Stimulated activated CD8-positive, alpha-beta memory T cell treated with anti-CD3 and anti-CD28 coated beads, Interleukin-7, amount 100 ng/mL, for 1 hour (primary cell): Measurements from ENCODE around the gene MYO1F.
A peak's percentile ranks its signal among the peaks of the same experiment; 100 is the strongest.

Source experiments
- DNase-seq, 2 donors: peaks; one replicate each; pipeline ENCODE4 v3.0.0-alpha.2; 2020; ENCODE audit warnings: low read depth in 2 of 2

MYO1F gene

GRCh38 chr19:8491574-8491973 lies 85.7 kb downstream of the MYO1F start:
- DNase-seq: no peak

GRCh38 chr19:8490873-8491272 lies 86.4 kb downstream of the MYO1F start:
- no peak for DNase-seq

DNA sequence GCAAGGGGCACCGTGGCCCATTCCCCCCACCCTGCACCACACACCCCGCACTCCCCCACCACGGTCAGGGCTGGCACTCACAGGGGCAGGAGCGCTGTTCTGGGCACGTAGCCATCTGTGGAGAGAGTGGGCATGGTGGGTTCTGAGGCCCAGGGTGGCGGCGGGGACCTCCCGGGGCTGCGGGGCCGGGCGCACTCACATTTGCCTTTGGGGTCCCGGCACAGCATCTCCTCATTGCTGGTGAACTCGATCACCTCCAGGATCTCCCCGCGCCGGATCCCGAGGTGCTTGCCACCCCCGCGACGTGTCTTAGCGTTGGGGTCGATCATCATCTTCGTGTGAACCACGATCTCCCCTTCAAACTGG lies 86.9 kb downstream of the MYO1F start:
- no peak for DNase-seq

GRCh38 chr19:8489561-8490394 lies 87.5 kb downstream of the MYO1F start:
- DNase-seq: no peak

DNA sequence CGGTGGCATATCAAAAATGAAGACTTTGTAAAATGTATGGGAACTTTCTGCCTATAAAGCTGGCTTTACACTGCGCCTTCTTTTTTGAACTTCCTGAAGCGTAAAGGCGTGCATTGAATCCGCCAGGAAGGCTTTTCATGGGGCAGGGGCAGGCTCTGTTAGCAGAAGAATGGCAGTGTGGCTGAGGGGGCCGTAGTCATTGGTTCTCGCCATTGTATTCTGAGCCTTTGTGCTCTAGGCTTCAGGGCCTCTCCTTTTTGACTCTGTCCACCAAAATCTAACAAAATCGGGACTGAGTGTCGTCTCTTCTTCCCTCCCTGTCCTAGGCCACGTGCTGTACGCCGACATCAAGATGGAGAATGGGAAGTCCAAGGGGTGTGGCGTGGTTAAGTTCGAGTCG lies 88.9 kb downstream of the MYO1F start:
- DNase-seq: no peak

DNA sequence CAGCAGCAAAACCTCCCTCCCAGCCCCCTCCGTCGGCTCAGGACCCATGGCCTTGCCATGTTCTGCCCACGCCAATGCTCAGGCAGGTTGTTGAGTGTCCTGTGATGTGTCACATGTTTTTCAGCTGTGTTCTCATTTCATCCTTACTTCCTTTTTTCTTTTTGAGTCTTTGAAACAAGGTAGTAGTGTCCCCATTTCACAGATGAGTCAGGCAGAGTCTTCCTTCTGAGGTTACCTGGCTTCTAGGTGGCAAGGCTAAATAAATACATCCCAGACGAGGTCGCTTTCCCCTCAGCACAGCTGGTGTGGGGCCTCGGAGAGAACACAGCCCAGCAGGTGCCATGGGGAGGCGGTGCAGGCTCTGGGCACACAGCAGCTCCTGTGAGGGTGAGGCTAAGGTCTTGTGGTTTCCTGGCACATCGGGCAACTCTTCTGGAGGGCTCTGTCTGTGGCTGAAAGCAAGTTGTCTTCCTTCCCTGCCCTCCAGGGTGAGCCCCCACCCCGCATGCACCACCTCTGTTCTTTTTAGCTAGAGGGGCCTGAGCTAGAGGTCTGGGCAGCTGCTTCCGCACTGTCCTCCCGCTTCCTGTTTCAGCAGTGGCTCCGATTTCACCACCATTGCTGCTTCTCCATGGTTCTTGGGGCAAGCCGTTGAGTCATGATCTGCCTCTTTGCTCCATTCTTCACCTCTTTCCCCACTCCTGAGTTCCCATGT lies 89.9 kb downstream of the MYO1F start:
- peak; percentile 19 to 21 for DNase-seq

DNA sequence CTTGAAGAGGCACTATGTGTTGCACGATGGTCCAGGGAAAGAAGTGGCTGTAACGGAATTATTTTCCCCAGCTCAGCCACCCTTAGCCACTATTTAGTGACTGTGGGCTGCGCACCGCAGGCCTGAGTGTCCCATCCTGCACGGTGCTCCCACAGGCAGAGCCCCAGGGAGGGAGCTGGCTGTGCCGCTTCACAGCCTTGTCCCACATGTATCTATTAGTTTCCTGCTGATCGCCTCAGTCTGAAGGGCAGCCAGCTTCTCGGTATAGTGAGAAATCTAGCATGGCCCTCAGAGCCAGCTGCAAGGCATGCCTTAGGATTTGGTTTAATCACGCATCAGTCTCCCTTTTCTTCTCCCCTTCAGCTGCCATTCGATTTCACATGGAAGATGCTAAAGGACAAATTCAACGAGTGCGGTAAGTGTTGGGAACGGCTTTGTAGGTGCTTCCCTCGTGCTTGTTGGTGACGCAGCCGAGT lies 90.5 kb downstream of the MYO1F start:
- no peak for DNase-seq

DNA sequence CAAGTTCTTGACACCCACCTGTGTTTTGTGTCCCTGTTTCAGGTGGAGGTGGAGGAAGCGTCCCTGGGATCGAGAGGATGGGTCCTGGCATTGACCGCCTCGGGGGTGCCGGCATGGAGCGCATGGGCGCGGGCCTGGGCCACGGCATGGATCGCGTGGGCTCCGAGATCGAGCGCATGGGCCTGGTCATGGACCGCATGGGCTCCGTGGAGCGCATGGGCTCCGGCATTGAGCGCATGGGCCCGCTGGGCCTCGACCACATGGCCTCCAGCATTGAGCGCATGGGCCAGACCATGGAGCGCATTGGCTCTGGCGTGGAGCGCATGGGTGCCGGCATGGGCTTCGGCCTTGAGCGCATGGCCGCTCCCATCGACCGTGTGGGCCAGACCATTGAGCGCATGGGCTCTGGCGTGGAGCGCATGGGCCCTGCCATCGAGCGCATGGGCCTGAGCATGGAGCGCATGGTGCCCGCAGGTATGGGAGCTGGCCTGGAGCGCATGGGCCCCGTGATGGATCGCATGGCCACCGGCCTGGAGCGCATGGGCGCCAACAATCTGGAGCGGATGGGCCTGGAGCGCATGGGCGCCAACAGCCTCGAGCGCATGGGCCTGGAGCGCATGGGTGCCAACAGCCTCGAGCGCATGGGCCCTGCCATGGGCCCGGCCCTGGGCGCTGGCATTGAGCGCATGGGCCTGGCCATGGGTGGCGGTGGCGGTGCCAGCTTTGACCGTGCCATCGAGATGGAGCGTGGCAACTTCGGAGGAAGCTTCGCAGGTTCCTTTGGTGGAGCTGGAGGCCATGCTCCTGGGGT lies 91.5 kb downstream of the MYO1F start:
- DNase-seq: no peak

DNA sequence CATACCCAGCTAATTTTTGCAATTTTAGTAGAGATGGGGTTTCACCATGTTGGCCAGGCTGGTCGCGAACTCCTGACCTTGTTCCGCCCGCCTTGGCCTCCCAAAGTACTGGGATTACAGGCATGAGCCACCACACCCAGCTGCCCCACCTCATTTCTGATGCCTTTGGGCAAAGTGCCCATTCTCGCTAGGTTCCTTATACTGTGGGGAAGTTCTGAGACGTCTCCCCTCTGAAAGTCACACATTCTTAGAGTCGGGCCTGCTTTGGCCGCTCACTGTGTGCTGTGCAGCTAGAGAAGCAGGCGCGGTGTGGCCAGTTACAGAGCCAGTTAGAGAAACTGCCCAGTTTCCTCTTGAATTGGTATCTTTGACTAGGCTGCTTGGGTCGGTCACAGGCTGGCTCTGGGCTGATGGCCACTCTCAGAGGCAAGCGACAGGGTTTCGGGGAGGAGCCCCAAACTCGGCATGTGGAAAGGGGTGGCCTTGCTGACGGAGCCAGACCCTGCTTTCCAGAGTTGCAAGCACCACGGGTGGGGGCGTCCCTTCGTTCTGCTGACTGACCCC lies 92.8 kb downstream of the MYO1F start:
- no peak for DNase-seq

DNA sequence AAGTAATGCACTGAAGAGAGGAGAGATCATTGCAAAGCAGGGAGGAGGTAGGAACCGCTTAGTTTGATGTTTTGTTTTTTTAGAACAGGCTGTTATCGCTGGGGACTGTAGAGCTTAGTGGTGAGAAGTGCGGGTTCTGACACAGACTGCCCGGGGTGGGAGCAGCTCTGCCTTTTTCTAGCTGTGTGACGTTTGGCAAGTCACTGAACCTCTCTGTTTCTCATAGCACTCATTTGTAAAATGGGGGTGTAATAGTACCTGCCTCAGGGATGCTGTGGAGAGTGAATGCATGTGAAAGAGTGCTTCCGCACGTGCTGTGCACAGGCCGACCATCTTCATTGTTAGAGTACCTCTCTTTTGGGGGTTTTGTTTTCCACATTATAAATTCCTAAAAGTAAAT lies 94.1 kb downstream of the MYO1F start:
- DNase-seq: no peak

DNA sequence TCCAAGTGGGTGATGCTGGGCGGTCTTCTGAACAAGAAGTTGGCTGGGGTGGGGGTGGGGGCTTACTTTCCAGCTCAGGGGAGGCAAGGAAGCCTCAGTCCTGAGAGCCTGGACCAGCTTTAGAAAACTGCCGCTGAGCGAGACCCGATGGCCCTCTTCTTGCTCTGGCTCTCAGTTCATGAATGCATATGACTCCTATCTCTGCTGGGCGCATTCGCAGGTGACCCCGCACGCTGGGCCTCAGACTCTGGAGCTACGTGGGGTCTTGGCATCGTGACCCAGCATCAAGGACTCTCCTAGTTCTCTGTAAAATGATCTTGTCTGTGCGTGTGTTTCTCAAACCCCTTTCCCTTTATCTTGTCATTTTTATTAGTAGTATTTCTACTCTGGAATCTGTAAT lies 94.5 kb downstream of the MYO1F start:
- no peak for DNase-seq

GRCh38 chr19:8481616-8482015 lies 95.6 kb downstream of the MYO1F start:
- DNase-seq: no peak

DNA sequence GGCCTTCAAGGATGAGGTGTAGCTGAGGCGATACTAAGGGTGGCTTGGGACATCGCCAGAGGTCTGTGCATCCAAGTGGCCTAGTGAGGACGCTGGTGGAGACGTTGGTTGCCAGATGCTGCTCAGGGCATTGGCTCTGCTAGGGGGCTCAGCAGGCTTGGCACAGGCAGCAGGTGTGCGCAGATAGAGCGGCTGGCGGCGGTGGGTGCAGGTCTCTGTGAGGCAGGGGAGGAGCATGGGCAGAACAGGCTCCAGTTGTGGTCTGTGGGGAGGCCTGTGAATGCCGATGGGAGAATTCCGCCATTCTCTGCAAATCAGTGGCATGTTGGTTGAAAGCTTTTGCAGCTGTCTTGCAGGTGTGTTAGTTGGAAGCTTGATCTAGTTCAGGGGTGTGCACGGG lies 96.0 kb downstream of the MYO1F start:
- DNase-seq: no peak

GRCh38 chr19:8478598-8478997 lies 98.6 kb downstream of the MYO1F start:
- no peak for DNase-seq

GRCh38 chr19:8477889-8478288 lies 99.4 kb downstream of the MYO1F start:
- no peak for DNase-seq

DNA sequence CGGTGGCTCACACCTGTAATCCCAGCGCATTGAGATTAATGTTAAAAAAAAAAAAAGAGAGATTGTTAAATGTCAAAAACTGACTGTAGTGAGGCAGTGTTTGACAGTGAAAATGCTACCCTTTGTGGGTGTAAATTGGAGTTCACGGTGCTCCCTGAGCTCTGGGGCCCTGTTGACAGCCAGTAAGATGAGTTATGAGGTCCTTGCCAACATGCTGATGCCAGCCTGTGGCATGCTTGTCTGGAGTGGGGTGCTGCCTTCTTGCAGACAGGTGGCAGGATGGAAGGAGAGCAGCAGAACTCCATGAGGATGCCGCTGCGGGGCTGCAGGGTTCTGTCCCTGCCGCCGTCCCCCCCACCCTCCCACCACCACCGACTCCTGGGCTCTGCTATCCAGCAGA lies 100.7 kb downstream of the MYO1F start:
- no peak for DNase-seq

- no peak for DNase-seq
These were observed 102.2 kb downstream of the MYO1F start for GRCh38 chr19:8475005-8475404.

GRCh38 chr19:8473648-8474476 lies 103.4 kb downstream of the MYO1F start:
- DNase-seq: no peak
